HL-60 (cell line): ENCODE results near the gene FGD5.

Experiments used
- CTCF ChIP-seq: IDR thresholded peaks from one replicate; pipeline ENCODE4 v1.5.1; 2011; ENCODE audit warnings: low read length, control low read depth, inconsistent platforms; ENCODE audit not compliant: insufficient read depth
- GABPA ChIP-seq: IDR thresholded peaks from 2 replicates; pipeline ENCODE4 v1.6.1; 2012; ENCODE audit warnings: low read depth
- POLR2AphosphoS5 ChIP-seq: IDR thresholded peaks from 2 replicates; pipeline ENCODE4 v1.6.1; 2012; ENCODE audit warnings: low read depth
- REST ChIP-seq: IDR thresholded peaks from 2 replicates; pipeline ENCODE4 v1.6.1; 2012; ENCODE audit warnings: low read depth; ENCODE audit not compliant: insufficient replicate concordance

- TF ChIP-seq CTCF (no peak), REST (no peak), POLR2AphosphoS5 (no peak; the same call in 1 of the 2 replicates), GABPA (no peak)
Observed at GRCh38 chr3:14947886-14948608, 129.3 kb downstream of the FGD5 start.
